ENCODE measurements around the gene MCAM.

Gene MCAM

GRCh38 chr11:119316729-119317591, at the start of gene MCAM:
Gene MCAM (minus strand): TSS chr11:119317130. CDS start chr11:119317101, 29 bp downstream.
- DNase-seq, result no peak

GRCh38 chr11:119365071-119365591, 48.2 kb upstream of the MCAM start:
- no peak for DNase-seq

DNA sequence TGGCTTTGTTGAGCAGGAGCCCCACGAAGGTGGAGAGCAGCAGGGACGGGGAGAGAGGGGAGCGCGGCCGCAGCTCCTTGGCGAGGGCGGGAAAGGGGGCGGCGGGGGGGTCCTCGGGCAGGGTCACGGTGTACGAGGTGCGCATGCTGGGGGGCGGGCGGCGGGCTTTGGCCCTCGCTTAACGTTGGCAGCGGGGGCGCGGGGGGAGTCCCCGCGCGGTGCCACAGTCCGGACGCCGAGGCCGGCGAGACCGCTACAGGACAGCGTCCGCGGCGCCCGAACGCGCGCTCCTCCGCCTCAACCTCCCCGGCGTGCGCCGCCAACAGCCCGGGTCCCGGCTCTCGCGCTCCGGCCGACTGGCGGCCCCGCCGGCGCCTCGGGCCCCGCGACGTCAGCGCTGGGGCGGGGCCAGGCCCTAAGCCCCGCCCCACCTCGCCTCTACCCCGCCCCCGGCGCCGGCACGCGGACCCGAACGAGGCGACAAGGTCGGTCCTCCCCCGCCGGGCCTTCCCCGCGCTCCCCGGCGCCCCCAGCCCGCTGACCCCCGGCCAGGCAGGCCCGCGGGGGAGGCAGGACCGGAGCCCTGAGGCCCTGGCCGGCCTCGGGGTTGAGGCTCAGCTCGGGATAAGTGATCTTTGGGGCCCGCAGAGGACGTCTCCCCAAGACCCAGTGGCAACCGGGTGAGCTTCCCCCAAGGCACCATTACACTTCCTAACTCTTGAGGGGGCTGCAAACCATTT, 47.1 kb upstream of the MCAM start:
- peak; percentile 60 for DNase-seq

DNA sequence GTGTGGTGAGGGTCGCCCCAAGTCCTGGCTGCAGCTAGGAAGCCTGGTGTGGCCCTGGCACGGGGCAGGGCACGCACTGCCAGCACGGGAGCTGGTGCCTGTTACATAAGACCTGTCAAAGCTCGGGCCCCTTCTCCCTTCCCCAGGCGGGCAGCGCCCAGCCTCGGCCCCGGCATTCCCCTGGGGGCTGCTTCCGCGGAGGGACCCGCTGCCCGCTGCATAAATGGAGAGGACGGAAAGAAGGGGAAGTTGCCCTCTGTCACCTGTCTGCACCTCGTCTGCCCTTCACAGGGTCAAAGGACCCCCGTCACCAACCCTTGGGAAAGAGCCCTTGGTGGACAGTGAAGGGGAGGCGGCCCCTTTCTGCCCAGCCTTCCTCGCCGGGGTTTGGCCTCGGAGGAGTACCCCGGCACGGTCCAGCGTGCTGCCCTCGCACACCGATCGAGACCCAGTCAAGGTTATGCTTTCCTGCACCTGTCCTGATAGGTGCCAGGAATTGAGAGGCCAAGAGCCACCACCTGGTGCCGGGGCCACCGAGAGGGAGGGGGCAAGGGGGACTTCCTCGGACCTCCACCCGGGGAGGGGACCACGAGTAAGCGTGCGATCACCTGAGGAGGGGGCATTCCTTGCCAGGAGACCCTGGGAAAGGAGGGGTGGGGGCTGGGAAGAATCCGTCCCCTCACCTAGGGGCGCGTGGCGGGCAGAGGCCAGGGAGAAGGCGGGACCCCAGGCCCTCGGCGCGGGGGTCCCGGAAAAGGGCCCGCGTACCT, 46.3 kb upstream of the MCAM start:
- DNase-seq, result no peak

- DNase-seq, result no peak
These were observed 45.8 kb upstream of the MCAM start for GRCh38 chr11:119362741-119363080.

DNA sequence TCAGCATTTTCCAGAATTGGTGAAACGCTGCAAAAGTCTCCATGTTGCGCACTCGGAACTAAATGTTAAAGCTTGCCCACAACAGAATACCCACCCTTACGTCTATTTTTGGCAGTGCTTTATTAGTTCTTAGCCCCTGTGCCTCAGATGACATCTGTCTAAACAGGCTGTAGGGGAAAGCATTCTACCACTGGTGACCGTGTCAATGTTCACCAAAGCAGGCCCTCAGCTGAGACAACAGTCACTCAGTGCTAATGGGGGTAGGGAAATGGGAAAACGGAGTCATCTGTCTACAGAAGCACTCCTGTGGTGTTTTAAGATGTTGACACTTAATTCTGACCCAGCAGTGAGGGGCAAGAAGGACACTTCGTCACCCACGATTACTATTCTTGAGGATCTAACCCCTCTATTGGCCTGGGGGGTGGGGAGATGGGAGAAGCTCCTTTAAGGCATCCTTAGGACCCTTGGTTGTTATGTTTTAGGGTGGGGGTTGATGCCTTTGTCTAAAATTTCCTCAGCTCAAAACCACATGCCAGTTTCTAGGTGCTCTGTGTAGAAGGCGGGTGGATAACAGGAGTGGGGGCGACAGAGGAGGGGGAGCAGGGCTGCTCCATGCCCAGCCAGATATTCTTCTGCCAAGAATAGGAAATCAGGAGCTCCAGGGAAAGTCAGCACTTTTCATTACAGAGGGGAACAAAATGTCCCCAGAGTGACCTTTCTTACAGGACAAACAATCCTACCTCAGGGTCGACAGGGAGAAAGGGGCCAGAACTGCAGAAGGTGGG, 45.2 kb upstream of the MCAM start:
- DNase-seq, result no peak

GRCh38 chr11:119361056-119361787, 44.3 kb upstream of the MCAM start:
- DNase-seq, result no peak

DNA sequence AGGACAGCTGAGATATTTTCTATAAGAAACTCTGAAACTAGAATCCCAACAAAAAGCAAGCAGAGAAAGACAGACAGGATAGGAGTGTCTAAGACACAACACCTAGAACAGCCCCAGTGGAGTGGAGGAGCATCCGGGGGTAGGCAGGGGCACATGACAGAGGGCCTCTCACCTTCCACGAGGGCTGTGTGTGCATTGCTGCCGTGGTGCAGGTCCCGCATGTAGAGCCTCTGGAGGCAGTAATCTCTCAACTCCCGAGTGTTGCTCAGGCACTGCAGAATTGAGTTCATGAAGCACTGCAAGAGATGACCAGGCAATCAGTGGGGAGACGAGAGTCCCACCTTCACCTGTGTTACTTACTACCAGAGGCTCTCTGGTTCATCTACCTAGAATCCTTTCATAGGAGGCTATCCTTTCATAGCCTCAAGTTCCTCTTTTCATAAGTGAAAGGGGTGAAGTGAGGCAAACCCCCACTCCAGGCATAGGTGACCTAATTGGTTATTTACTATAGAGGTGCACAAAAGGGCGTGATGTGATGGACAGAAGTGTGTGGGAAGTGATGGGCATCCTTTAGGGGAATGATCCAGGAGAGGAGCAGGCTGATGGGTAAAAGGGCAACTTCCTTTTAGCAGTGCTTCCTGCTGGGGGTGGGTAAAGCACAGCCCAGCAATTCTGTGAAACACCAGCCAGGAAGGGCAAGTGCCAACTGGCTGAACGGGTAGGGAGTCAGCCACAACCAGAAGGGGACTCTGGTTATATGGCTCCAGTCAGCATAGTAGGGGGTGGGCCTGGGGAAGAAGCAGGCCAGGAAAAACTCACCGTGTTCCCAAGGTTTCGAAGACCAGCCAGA, 42.7 kb upstream of the MCAM start:
- no peak for DNase-seq

GRCh38 chr11:119357074-119357473, 40.1 kb upstream of the MCAM start:
- DNase-seq, result no peak

- DNase-seq, result peak; percentile 77
These were observed 39.6 kb upstream of the MCAM start for GRCh38 chr11:119356349-119357031.

DNA sequence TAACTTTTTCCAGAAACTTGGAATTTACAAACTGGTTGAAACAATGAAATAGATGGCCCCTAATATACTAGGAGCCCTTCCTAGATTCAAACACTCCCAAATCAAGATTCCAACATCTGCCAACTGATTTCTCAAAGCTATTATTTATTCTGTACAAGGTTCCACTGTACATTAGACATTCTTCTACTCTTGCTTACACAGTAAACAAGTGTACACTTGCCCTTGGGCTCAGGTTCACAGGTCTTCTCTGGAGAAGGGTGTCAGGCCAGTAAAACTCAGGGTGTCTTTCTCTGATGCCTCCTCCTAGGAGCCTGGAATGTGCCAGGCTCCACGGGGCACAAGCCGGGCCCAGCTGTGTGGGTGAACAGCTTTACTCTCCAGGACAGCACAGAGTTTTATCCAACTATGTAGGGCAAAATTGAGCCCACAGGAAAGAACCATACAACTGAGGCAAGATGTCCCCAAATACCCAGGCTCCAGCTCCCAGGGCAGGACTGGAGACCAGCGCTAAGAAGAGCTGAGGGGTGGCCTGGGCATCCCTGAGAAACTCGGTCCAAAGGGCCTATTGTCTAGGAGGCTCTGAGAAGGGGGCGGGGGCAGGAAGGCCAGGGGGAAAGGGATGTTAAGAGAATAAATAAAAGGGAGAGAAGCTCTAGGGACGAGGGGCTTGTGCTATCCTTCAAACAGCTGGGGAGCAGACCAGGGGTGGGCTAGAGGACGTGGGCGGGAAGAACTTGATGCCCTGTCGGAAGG, 38.3 kb upstream of the MCAM start:
- no peak for DNase-seq

DNA sequence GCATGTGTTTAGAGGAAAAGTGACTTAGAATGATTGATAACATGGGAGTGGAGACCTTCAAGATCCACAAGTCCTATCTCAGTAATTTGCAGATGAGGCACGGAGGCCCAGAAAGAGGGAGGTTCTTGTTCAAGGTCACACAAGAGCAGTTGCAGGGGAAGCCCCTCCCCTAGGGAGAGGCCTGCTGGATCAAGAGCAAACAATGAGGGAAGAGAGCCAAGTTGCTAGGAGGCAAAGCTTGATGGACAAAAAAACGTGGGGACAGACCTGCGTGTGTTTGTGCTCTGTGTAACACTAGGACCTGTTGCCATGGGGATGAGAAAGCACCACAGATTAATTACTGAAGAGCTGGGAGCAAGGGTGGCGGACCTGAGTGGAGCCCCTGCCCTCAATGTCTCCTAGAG, 35.9 kb upstream of the MCAM start:
- no peak for DNase-seq

- no peak for DNase-seq
These were observed 34.3 kb upstream of the MCAM start for GRCh38 chr11:119351232-119351631.

DNA sequence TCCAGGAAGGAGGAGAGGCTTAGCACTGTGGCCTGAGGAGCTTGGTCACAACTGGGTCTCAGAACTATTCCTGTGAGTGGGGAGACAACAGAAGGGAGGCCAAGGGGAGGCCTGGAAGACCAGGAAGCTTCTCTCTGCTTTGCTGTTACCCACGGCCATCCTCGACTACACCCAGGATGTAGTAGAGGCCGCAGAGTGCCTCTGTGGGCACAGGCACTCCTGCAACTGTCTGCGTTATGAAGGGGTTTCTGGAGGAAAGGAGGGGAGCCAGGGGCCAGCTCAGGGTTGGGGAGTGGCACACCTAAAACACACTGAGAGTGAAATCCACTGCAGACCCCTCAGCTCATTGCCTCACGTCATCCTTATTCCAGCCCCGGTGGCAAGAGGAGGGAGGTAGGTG, 33.4 kb upstream of the MCAM start:
- no peak for DNase-seq

GRCh38 chr11:119347940-119348605, 31.1 kb upstream of the MCAM start:
- no peak for DNase-seq

- no peak for DNase-seq
These were observed 30.3 kb upstream of the MCAM start for GRCh38 chr11:119347242-119347641.

GRCh38 chr11:119346605-119347004, 29.7 kb upstream of the MCAM start, which contains the start of gene MFRP:
Gene MFRP (minus strand): TSS chr11:119346705. CDS start chr11:119346513, 192 bp downstream.
- no peak for DNase-seq

- no peak for DNase-seq
These were observed 28.8 kb upstream of the MCAM start for GRCh38 chr11:119345685-119346084.
